Smooth muscle cell (in vitro differentiated cells): ENCODE results near the gene MMP20. TPM values are rescaled to one million over a fixed set of nuclear protein-coding genes. Genes with fewer than 3 reads are reported as not detected.

Experiments used
- DNase-seq: peaks from one replicate; lab custom pipeline; 2025; ENCODE audit not compliant: unreplicated experiment; lab: John Stamatoyannopoulos, UW
- H2AFZ ChIP-seq: fragments of 200-600 bp; sonication (generic); 2 replicates; pipeline ENCODE4 v1.6.0; 2016; ENCODE audit warnings: antibody characterized with exemption, low read depth, mild to moderate bottlenecking
- H3F3A ChIP-seq: fragments of 200-600 bp; sonication (generic); 2 replicates; pipeline ENCODE4 v1.6.0; 2017; ENCODE audit warnings: antibody characterized with exemption, low read depth
- H3K27ac ChIP-seq: fragments of 200-600 bp; sonication (generic); 2 replicates; pipeline ENCODE4 v1.5.1; 2016; ENCODE audit warnings: low read depth, mild to moderate bottlenecking
- H3K27me3 ChIP-seq: fragments of 200-600 bp; sonication (generic); 2 replicates; pipeline ENCODE4 v1.6.1; 2016; ENCODE audit warnings: low read depth, mild to moderate bottlenecking
- H3K36me3 ChIP-seq: fragments of 200-600 bp; sonication (generic); 2 replicates; pipeline ENCODE4 v1.5.1; 2016; ENCODE audit warnings: low read depth
- H3K4me1 ChIP-seq: fragments of 200-600 bp; sonication (generic); 2 replicates; pipeline ENCODE4 v1.5.1; 2016; ENCODE audit warnings: low read depth
- H3K4me2 ChIP-seq: fragments of 200-600 bp; sonication (generic); 2 replicates; pipeline ENCODE4 v1.6.0; 2016; ENCODE audit warnings: mild to moderate bottlenecking
- H3K4me3 ChIP-seq: fragments of 200-600 bp; sonication (generic); 2 replicates; pipeline ENCODE4 v1.5.1; 2016; ENCODE audit warnings: mild to moderate bottlenecking
- H3K79me2 ChIP-seq: fragments of 200-600 bp; sonication (generic); 2 replicates; pipeline ENCODE4 v1.6.0; 2016; ENCODE audit warnings: low read depth, mild to moderate bottlenecking
- H3K9ac ChIP-seq: fragments of 200-600 bp; sonication (generic); 2 replicates; pipeline ENCODE4 v1.6.0; 2016; ENCODE audit warnings: low read depth
- H3K9me3 ChIP-seq: fragments of 200-600 bp; sonication (generic); replicated peaks from 2 replicates; pipeline ENCODE4 v1.5.1; 2016; ENCODE audit warnings: low read depth
- H4K20me1 ChIP-seq: fragments of 200-600 bp; sonication (generic); 2 replicates; pipeline ENCODE4 v1.6.0; 2016; ENCODE audit warnings: low read depth
- WGBS: methylation state at CpG from one replicate; pipeline ENCODE4 v1.1.7; 2016; ENCODE audit warnings: low lambda C conversion rate; 5-methylcytosine and 5-hydroxymethylcytosine counted together
- polyA plus RNA-seq: library from polyadenylated mRNA; unstranded; fragments of >200 nt; fragmentation: Nextera tagmentation; extraction: Ambion mirVana; gene quantifications from 2 replicates; pipeline ENCODE4 v1.2.1, GENCODE V29; 2016
- total RNA-seq: library from RNA; depleted of rRNA; stranded (reverse); fragments of >200 nt; gene quantifications from 2 replicates; pipeline ENCODE4 v1.2.3, GENCODE V29; 2014
- TF ChIP-seq, protein P1 (sequence below): fragments of 200-600 bp; sonication (generic); IDR thresholded peaks from 2 replicates; pipeline ENCODE4 v1.5.1; 2017; ENCODE audit warnings: borderline replicate concordance, mild to moderate bottlenecking, antibody characterized with exemption; ENCODE audit not compliant: insufficient read depth, poor library complexity, severe bottlenecking

The MMP20 gene
- total and polyA plus RNA-seq, 2 experiments from 2014 or later, result 0.49 to 0.87 TPM

DNA sequence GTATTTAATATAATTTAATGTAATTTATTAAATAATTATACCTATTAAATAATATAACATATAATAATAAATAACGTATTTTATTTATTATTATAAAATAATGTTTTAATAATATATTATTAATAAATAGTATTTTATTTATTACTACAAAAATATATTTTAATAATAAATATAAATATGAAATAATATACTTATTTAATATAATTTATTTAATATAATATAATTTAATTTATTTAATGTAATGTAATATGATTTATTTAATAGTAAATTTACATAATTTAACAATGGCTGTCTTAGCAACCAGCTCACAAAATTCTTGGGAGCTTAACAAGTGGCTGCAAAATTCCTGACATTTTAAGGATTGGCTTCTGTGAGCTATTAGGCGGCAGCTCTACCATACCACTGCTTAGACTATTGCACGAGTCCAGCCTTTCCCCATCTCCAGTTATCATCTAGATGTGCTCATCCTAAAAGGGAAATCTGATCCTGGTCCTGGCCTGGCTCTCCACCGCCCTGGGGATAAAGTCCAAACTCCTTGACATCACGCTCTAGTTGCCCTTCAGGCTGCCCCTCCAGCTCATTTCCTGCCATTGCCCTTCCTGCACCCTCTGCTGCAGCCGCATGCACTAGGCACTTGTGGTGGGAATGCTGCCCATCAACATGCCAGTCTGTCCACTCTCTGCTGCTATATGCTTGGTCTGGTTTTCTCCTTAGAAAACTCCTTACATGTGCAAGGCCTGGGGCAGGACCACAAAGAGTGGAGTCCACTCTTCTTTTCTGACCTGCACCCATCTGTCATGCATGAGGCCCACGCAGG, 9.8 kb downstream of the MMP20 start:
- TF ChIP-seq, protein P1, sequence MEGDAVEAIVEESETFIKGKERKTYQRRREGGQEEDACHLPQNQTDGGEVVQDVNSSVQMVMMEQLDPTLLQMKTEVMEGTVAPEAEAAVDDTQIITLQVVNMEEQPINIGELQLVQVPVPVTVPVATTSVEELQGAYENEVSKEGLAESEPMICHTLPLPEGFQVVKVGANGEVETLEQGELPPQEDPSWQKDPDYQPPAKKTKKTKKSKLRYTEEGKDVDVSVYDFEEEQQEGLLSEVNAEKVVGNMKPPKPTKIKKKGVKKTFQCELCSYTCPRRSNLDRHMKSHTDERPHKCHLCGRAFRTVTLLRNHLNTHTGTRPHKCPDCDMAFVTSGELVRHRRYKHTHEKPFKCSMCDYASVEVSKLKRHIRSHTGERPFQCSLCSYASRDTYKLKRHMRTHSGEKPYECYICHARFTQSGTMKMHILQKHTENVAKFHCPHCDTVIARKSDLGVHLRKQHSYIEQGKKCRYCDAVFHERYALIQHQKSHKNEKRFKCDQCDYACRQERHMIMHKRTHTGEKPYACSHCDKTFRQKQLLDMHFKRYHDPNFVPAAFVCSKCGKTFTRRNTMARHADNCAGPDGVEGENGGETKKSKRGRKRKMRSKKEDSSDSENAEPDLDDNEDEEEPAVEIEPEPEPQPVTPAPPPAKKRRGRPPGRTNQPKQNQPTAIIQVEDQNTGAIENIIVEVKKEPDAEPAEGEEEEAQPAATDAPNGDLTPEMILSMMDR, result no peak
- no peaks in the 10 kb centered on the region for H3K9me3 ChIP-seq
- no peaks in the 10 kb centered on the region for H3K27me3 ChIP-seq
- H4K20me1 ChIP-seq, result no peaks in the 10 kb centered on the region
- H3K36me3 ChIP-seq, result no peaks in the 10 kb centered on the region
- no peak for DNase-seq
- H3K79me2 ChIP-seq, result no peaks in the 10 kb centered on the region
- H3K27ac ChIP-seq, result no peak overlapping the region
- H3F3A ChIP-seq, result peaks cover 7% of the 10 kb centered on the region
- H3K4me1 ChIP-seq, result no peaks in the 10 kb centered on the region
- WGBS, result 58% methylated on average over 7 of the region's 7 CpGs
- H3K4me3 ChIP-seq, result no peak overlapping the region
- no peak overlapping the region for H3K9ac ChIP-seq
- no peak overlapping the region for H2AFZ ChIP-seq
- H3K4me2 ChIP-seq, result no peak overlapping the region

DNA sequence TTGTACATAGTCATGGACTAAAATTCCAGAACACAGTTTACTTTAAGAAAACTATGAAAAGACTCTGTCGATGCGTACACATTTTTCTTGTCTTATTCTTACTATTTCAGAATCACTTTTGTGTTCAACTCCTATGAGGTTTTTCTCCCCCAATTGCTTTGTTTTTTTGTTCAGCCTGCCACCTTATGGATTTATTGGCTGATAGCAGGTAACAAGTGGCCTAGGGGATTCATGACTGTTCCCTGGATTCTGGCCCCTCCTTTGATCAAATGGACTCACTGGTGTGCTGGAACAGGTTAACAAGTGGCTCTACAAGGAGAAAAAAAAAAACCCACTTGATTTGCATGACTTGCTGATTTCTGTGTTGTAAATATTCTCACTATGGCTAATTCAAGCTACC, 10.6 kb downstream of the MMP20 start:
- Histone ChIP-seq H3K9ac (no peak overlapping the region), H3K4me3 (no peak overlapping the region), H3K36me3 (no peaks in the 10 kb centered on the region), H3K79me2 (no peaks in the 10 kb centered on the region), H3K4me2 (no peak overlapping the region), H2AFZ (no peak overlapping the region), H4K20me1 (no peaks in the 10 kb centered on the region), H3K4me1 (no peaks in the 10 kb centered on the region), H3K27ac (no peak overlapping the region), H3F3A (peaks cover 7% of the 10 kb centered on the region), H3K27me3 (no peaks in the 10 kb centered on the region), H3K9me3 (no peaks in the 10 kb centered on the region)
- TF ChIP-seq, protein P1, result no peak
- whole genome bisulfite sequencing, result 86% methylated on average over 2 of the region's 2 CpGs
- DNase-seq, result no peak

DNA sequence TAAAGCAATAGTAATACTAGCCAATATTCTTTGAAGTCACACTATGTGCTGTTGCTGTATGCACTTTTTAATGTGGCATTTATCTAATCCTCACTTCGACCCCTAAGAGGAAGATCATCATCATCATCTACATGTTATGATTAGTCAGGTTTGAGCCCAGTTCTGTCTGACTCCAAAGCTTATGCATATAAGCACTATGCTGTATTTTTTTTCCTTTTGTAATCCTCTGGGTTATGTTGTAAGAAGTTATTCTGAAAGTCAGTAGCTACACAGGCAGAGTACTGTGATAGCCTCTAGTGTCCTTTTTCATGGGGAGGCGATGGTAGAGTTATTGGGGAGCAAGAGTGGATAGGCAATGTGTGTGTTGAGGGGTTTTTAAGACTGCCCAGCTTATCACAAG, 11.1 kb downstream of the MMP20 start:
- Histone ChIP-seq H3K27me3 (no peaks in the 10 kb centered on the region), H3K4me3 (no peak overlapping the region), H2AFZ (peak overlapping the region; percentile 41), H3F3A (peaks cover 7% of the 10 kb centered on the region), H3K9me3 (no peaks in the 10 kb centered on the region), H3K4me1 (no peaks in the 10 kb centered on the region), H3K9ac (no peak overlapping the region), H3K36me3 (no peaks in the 10 kb centered on the region), H3K79me2 (no peaks in the 10 kb centered on the region), H3K27ac (no peak overlapping the region), H4K20me1 (no peaks in the 10 kb centered on the region), H3K4me2 (no peak overlapping the region)
- WGBS, result 81% methylated on average over 2 of the region's 2 CpGs
- TF ChIP-seq, protein P1, result no peak
- DNase-seq, result no peak

DNA sequence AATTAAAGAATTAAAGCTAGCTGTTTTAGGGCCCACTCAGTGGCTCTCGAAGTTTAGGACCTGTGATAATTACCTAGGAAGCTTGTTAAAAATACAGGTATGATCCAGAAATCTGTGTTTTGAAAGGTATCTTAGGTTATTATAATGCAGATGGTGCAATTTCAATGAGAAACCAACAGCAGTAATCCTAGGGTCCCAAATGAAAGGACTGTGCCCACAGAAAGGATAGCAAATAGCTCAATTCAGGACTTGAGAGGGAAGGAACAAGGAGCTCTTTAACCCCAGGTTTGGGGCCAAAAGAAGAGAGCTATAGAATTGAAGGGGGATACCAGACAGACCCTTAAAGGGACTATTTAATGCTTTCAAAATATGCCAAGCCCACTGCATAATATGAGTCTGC, 11.7 kb downstream of the MMP20 start:
- Histone ChIP-seq H3K27ac (no peak overlapping the region), H3K36me3 (no peaks in the 10 kb centered on the region), H3K4me2 (no peak overlapping the region), H3K79me2 (no peaks in the 10 kb centered on the region), H3K27me3 (no peaks in the 10 kb centered on the region), H4K20me1 (no peaks in the 10 kb centered on the region), H3K4me3 (no peak overlapping the region), H3K9me3 (no peaks in the 10 kb centered on the region), H3F3A (peaks cover 7% of the 10 kb centered on the region), H2AFZ (peak overlapping the region; percentile 41), H3K9ac (no peak overlapping the region), H3K4me1 (no peaks in the 10 kb centered on the region)
- no peak for DNase-seq
- 82% methylated on average over 1 of the region's 1 CpG for WGBS
- TF ChIP-seq, protein P1, result no peak
